ENCODE data around the gene ZNF469.

Gene ZNF469

GRCh38 chr16:88363239-88363891 lies 19.4 kb upstream of the ZNF469 start:
- DNase-seq: no peak

GRCh38 chr16:88365244-88365865 lies 17.4 kb upstream of the ZNF469 start:
- no peak for DNase-seq

GRCh38 chr16:88366032-88366703 lies 16.6 kb upstream of the ZNF469 start:
- no peak for DNase-seq

GRCh38 chr16:88366704-88367047 lies 16.1 kb upstream of the ZNF469 start:
- DNase-seq: no peak

- DNase-seq: no peak
These were observed 15.2 kb upstream of the ZNF469 start for GRCh38 chr16:88367560-88367959.

GRCh38 chr16:88368036-88368435 lies 14.7 kb upstream of the ZNF469 start:
- DNase-seq: no peak

- DNase-seq: no peak
These were observed 13.8 kb upstream of the ZNF469 start for GRCh38 chr16:88368994-88369393.

- no peak for DNase-seq
These were observed 13.2 kb upstream of the ZNF469 start for GRCh38 chr16:88369447-88370008.

- no peak for DNase-seq
These were observed 12.4 kb upstream of the ZNF469 start for GRCh38 chr16:88370365-88370764.

- no peak for DNase-seq
These were observed 10.2 kb upstream of the ZNF469 start for GRCh38 chr16:88372522-88372921.

- DNase-seq: no peak
These were observed 9.5 kb upstream of the ZNF469 start for GRCh38 chr16:88373211-88373610.

- no peak for DNase-seq
These were observed 8.7 kb upstream of the ZNF469 start for GRCh38 chr16:88373927-88374492.

GRCh38 chr16:88374736-88375135 lies 8.0 kb upstream of the ZNF469 start:
- no peak for DNase-seq

GRCh38 chr16:88375236-88375975 lies 7.4 kb upstream of the ZNF469 start:
- DNase-seq: no peak

- DNase-seq: no peak
These were observed 6.5 kb upstream of the ZNF469 start for GRCh38 chr16:88375996-88376834.

- no peak for DNase-seq
These were observed 5.7 kb upstream of the ZNF469 start for GRCh38 chr16:88376835-88377726.

GRCh38 chr16:88377961-88378360 lies 4.8 kb upstream of the ZNF469 start:
- DNase-seq: no peak

GRCh38 chr16:88378401-88378800 lies 4.4 kb upstream of the ZNF469 start:
- DNase-seq: no peak

- no peak for DNase-seq
These were observed 3.7 kb upstream of the ZNF469 start for GRCh38 chr16:88378836-88379693.

- no peak for DNase-seq
These were observed 3.1 kb upstream of the ZNF469 start for GRCh38 chr16:88379694-88380040.

Measured in activated CD4-positive, alpha-beta T cell treated with anti-CD3 and anti-CD28 coated beads for 1 hour (primary cell).